ENCODE data around the gene VGLL2.

The VGLL2 gene

GRCh38 chr6:117309611-117310010 is 44.3 kb downstream of the VGLL2 start:
- no peak for TF ChIP-seq REST (IDR thresholded peaks at IDR 0.05; ENCODE audit: low read depth)
- no peak for TF ChIP-seq MAX (IDR thresholded peaks at IDR 0.05)
- TF ChIP-seq ZBTB7A (IDR thresholded peaks at IDR 0.05; ENCODE audit: low read depth), result no peak
- no peak for TF ChIP-seq TAF1 (IDR thresholded peaks at IDR 0.05; ENCODE audit: low read depth)
- TF ChIP-seq RAD21 (IDR thresholded peaks at IDR 0.05; ENCODE audit: low read depth), result no peak
- TF ChIP-seq YY1 (IDR thresholded peaks at IDR 0.05; ENCODE audit: low read depth), result no peak
- no peak for TF ChIP-seq CREB1 (IDR thresholded peaks at IDR 0.05; ENCODE audit: low read depth)
- TF ChIP-seq USF1 (IDR thresholded peaks at IDR 0.05), result no peak
- TF ChIP-seq EGR1 (IDR thresholded peaks at IDR 0.05), result no peak
- no peak for TF ChIP-seq TCF12 (IDR thresholded peaks at IDR 0.05; ENCODE audit: low read depth)
- no peak for TF ChIP-seq EP300 (IDR thresholded peaks at IDR 0.05; ENCODE audit: borderline replicate concordance)
- no peak for TF ChIP-seq TEAD4 (IDR thresholded peaks at IDR 0.05)
- no peak for TF ChIP-seq CEBPB (IDR thresholded peaks at IDR 0.05)

GRCh38 chr6:117311310-117311709 is 46.0 kb downstream of the VGLL2 start:
- TF ChIP-seq RAD21 (IDR thresholded peaks at IDR 0.05; ENCODE audit: low read depth), result no peak
- TF ChIP-seq CREB1 (IDR thresholded peaks at IDR 0.05; ENCODE audit: low read depth), result no peak
- no peak for TF ChIP-seq NFIC (IDR thresholded peaks at IDR 0.05)
- TF ChIP-seq YY1 (IDR thresholded peaks at IDR 0.05; ENCODE audit: low read depth), result no peak
- TF ChIP-seq ZBTB7A (IDR thresholded peaks at IDR 0.05; ENCODE audit: low read depth), result no peak
- TF ChIP-seq TEAD4 (IDR thresholded peaks at IDR 0.05), result no peak
- TF ChIP-seq TCF12 (IDR thresholded peaks at IDR 0.05; ENCODE audit: low read depth), result no peak

GRCh38 chr6:117311726-117312125 is 46.4 kb downstream of the VGLL2 start:
- TF ChIP-seq NFIC (IDR thresholded peaks at IDR 0.05), result no peak
- no peak for TF ChIP-seq TCF12 (IDR thresholded peaks at IDR 0.05; ENCODE audit: low read depth)
- no peak for TF ChIP-seq CREB1 (IDR thresholded peaks at IDR 0.05; ENCODE audit: low read depth)
- no peak for TF ChIP-seq ZBTB7A (IDR thresholded peaks at IDR 0.05; ENCODE audit: low read depth)
- no peak for TF ChIP-seq TAF1 (IDR thresholded peaks at IDR 0.05; ENCODE audit: low read depth)
- no peak for TF ChIP-seq TEAD4 (IDR thresholded peaks at IDR 0.05)
- TF ChIP-seq EP300 (IDR thresholded peaks at IDR 0.05; ENCODE audit: borderline replicate concordance), result no peak
- no peak for TF ChIP-seq USF1 (IDR thresholded peaks at IDR 0.05)
- no peak for TF ChIP-seq RAD21 (IDR thresholded peaks at IDR 0.05; ENCODE audit: low read depth)
- TF ChIP-seq CEBPB (IDR thresholded peaks at IDR 0.05), result no peak
- TF ChIP-seq MAX (IDR thresholded peaks at IDR 0.05), result no peak
- TF ChIP-seq EGR1 (IDR thresholded peaks at IDR 0.05), result no peak
- no peak for TF ChIP-seq FOXM1 (IDR thresholded peaks at IDR 0.05; ENCODE audit: borderline replicate concordance, low read depth)

GRCh38 chr6:117317261-117317660 is 51.9 kb downstream of the VGLL2 start:
- TF ChIP-seq EGR1 (IDR thresholded peaks at IDR 0.05) (no peak), RAD21 (IDR thresholded peaks at IDR 0.05; ENCODE audit: low read depth) (peak; percentile 72), NFIC (IDR thresholded peaks at IDR 0.05) (no peak)

Data from Ishikawa (cell line).